Skeletal muscle tissue (tissue), 4 donors: Measurements from ENCODE around the gene THSD4. TPM values are rescaled to one million over a fixed set of nuclear protein-coding genes. Genes with fewer than 3 reads are reported as not detected.
A peak's percentile ranks its signal among the peaks of the same experiment; 100 is the strongest.

Experiments
- H3K27ac ChIP-seq: one replicate; pipeline ENCODE4 v1.7.0; 2013; ENCODE audit warnings: mild to moderate bottlenecking, low read depth, low read length, inconsistent platforms
- H3K27me3 ChIP-seq, 3 donors: one replicate each; pipeline ENCODE4 v1.7.0; 2013; ENCODE audit warnings: low read length in 3 of 3; ENCODE audit not compliant: control insufficient read depth in 3 of 3, insufficient read depth in 3 of 3
- H3K36me3 ChIP-seq, 3 donors: one replicate each; pipeline ENCODE4 v1.7.0; 2013; ENCODE audit warnings: low read length in 3 of 3; ENCODE audit not compliant: control insufficient read depth in 3 of 3, insufficient read depth in 3 of 3
- H3K4me1 ChIP-seq, 3 donors: one replicate each; pipeline ENCODE4 v1.7.0; 2013; ENCODE audit warnings: low read length in 3 of 3, mild to moderate bottlenecking in 3 of 3; ENCODE audit not compliant: control insufficient read depth in 3 of 3, insufficient read depth in 3 of 3
- H3K4me3 ChIP-seq, 3 donors: one replicate each; pipeline ENCODE4 v1.7.0; 2013; ENCODE audit warnings: low read length in 3 of 3
- H3K9ac ChIP-seq, 3 donors: one replicate each; pipeline ENCODE4 v1.7.0; 2013; ENCODE audit warnings: low read length in 3 of 3, mild to moderate bottlenecking in 3 of 3, moderate library complexity in 2 of 3, low read depth in 1 of 3
- H3K9me3 ChIP-seq, 3 donors: one replicate each; pipeline ENCODE4 v1.7.0; 2013; ENCODE audit warnings: low read length in 3 of 3; ENCODE audit not compliant: control insufficient read depth in 3 of 3
- total RNA-seq: library from RNA; depleted of rRNA; stranded (reverse); fragments of >200 nt; gene quantifications from one replicate; pipeline ENCODE4 v1.2.3, GENCODE V29; 2014
- donor health status: Osteomylitis.

Gene THSD4
- total RNA-seq, 1 donor from 2014 or later: 15.7 TPM

GRCh38 chr15:71821547-71822129, 706.4 kb downstream of the THSD4 start:
- H3K4me3 ChIP-seq: peak overlapping the region in 1 of 3 donors; percentile 5
- H3K36me3 ChIP-seq: peaks cover 16 to 25% (median 21%) of the 10 kb centered on the region in 3 donors
- H3K27ac ChIP-seq: no peak overlapping the region
- peaks cover 3 to 4% (median 3%) of the 10 kb centered on the region in 3 donors for H3K9me3 ChIP-seq
- no peaks in the 10 kb centered on the region for H3K4me1 ChIP-seq
- no peaks in the 10 kb centered on the region for H3K27me3 ChIP-seq
- H3K9ac ChIP-seq: no peak overlapping the region

GRCh38 chr15:71822890-71823630, 707.8 kb downstream of the THSD4 start:
- peaks cover 3 to 4% (median 3%) of the 10 kb centered on the region in 3 donors for H3K9me3 ChIP-seq
- no peak overlapping the region for H3K9ac ChIP-seq
- no peaks in the 10 kb centered on the region for H3K4me1 ChIP-seq
- H3K27me3 ChIP-seq: no peaks in the 10 kb centered on the region
- no peak overlapping the region for H3K4me3 ChIP-seq
- no peak overlapping the region for H3K27ac ChIP-seq
- H3K36me3 ChIP-seq: peaks cover 30 to 37% (median 33%) of the 10 kb centered on the region in 3 donors

DNA sequence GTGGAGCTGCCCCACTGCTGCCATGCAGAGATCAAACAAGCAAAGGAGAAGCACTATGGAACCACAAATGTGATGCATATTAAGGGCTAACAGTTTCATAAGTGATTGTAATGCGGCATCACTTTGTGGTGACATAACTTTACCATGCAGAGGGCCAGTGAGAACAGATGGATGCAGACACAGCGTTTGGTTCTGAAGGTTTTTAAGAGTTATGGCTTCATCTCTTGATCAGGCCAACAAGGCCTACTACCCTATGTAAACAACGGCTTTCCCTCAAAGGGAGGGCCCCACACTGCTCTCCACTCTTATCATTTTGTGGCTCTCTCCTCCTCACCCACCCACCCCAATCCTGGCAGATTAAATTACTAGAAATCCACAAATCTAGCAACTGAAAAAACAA, 708.5 kb downstream of the THSD4 start:
- Histone ChIP-seq H3K9ac (no peak overlapping the region), H3K9me3 (peaks cover 3 to 4% (median 3%) of the 10 kb centered on the region in 3 donors), H3K4me3 (no peak overlapping the region), H3K27ac (no peak overlapping the region), H3K36me3 (peaks cover 36 to 40% (median 38%) of the 10 kb centered on the region in 3 donors), H3K27me3 (no peaks in the 10 kb centered on the region), H3K4me1 (no peaks in the 10 kb centered on the region)

DNA sequence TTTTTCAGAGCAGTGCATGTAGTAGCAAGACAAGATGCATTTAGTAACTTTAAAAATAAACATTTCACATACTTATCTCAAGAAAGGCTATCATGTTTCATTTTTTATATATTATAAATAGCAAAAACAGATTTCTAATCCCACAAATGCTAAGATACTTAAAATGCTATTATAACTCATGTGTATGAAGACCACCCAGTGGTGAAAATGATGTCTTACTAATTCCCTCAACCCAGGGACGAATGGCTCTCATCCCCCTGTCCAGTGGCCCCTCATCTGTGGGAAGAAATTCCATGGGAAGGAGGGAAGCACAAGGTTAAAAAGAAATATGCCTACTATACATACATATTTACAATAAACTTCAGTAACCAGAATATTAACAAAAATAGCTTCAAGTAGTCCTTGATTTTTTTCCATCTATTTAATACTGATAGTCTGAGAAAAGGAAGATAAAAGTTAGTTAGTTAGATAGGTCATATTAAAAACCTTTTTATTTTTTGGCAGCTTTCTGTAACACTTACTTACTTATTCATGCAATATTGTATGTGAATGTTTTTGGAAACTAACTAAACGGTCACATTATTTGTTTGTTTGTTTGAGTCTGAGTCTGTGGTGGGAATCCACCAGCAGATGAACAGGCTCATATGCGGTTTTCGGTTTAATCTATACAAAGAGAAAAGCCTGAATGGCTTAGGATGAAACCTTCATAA, 709.9 kb downstream of the THSD4 start:
- H3K4me3 ChIP-seq: no peak overlapping the region
- no peaks in the 10 kb centered on the region for H3K27me3 ChIP-seq
- no peak overlapping the region for H3K27ac ChIP-seq
- H3K9ac ChIP-seq: no peak overlapping the region
- H3K36me3 ChIP-seq: peaks cover 45 to 52% (median 45%) of the 10 kb centered on the region in 3 donors
- H3K4me1 ChIP-seq: no peaks in the 10 kb centered on the region
- H3K9me3 ChIP-seq: peaks cover 3 to 4% (median 3%) of the 10 kb centered on the region in 3 donors

DNA sequence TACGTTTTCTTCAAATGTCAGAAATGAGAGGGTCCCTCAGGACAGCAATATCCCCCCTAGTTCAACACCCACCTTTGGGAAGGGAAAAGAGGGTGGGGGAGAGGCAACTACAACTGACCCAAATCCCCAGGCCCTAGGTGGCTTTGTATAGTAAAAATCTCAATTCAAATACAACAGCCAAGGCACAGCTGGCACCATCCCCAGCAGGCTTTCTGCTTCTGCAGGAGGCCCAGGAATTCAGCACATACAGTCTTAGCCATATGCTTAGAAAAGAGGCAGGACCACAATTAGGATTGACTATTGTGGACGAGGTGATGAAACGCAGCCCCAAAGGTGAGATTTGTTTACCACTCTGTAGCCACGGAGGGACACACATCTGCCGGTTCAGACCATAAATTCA, 710.9 kb downstream of the THSD4 start:
- peaks cover 3 to 4% (median 3%) of the 10 kb centered on the region in 3 donors for H3K9me3 ChIP-seq
- H3K36me3 ChIP-seq: peaks cover 45 to 53% (median 45%) of the 10 kb centered on the region in 3 donors
- no peak overlapping the region for H3K4me3 ChIP-seq
- no peak overlapping the region for H3K27ac ChIP-seq
- H3K9ac ChIP-seq: no peak overlapping the region
- H3K4me1 ChIP-seq: no peaks in the 10 kb centered on the region
- H3K27me3 ChIP-seq: no peaks in the 10 kb centered on the region

DNA sequence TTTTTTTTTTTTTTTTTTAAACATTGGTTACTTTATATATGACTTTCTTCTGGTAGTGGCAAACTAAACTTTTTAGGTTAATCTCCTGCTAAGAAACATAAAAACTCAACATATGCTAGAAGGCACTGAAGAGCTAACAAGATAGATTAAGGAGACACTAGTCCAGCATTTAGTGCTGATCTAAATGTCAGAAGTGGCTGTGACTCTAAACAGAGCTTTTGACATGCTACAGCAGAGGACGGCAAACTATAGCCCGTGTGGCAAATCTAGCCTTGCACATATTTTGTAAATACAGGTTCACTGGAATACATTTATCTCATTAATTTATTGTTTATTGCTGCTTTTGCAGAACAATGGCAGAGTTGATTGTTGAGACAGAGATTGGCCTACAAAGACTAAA, 715.7 kb downstream of the THSD4 start:
- Histone ChIP-seq H3K27me3 (no peaks in the 10 kb centered on the region), H3K4me3 (no peak overlapping the region), H3K27ac (no peak overlapping the region), H3K36me3 (peaks cover 25 to 38% (median 35%) of the 10 kb centered on the region in 3 donors), H3K4me1 (no peaks in the 10 kb centered on the region), H3K9me3 (no peaks in the 10 kb centered on the region), H3K9ac (no peak overlapping the region)

Other genes starting within 250 kb of the THSD4 start
- gene THAP10, start 223.0 kb upstream of the THSD4 start, total RNA-seq: 5.2 TPM
- gene LRRC49, start 222.6 kb upstream of the THSD4 start, total RNA-seq: 11.0 TPM